ENCODE measurements around the gene ZNF331.

GRCh38 chr19:53597023-53597422 is 59.1 kb downstream of the ZNF331 start:
- TF ChIP-seq, protein P1, sequence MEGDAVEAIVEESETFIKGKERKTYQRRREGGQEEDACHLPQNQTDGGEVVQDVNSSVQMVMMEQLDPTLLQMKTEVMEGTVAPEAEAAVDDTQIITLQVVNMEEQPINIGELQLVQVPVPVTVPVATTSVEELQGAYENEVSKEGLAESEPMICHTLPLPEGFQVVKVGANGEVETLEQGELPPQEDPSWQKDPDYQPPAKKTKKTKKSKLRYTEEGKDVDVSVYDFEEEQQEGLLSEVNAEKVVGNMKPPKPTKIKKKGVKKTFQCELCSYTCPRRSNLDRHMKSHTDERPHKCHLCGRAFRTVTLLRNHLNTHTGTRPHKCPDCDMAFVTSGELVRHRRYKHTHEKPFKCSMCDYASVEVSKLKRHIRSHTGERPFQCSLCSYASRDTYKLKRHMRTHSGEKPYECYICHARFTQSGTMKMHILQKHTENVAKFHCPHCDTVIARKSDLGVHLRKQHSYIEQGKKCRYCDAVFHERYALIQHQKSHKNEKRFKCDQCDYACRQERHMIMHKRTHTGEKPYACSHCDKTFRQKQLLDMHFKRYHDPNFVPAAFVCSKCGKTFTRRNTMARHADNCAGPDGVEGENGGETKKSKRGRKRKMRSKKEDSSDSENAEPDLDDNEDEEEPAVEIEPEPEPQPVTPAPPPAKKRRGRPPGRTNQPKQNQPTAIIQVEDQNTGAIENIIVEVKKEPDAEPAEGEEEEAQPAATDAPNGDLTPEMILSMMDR (IDR thresholded peaks at IDR 0.05; ENCODE audit: low read depth, low read length) = no peak
- TF ChIP-seq EZH2phosphoT487 (IDR thresholded peaks at IDR 0.05; ENCODE audit: low read depth) = no peak
